Measurements from ENCODE around the gene TRAK2. TPM values are rescaled to one million over a fixed set of nuclear protein-coding genes. Genes with fewer than 3 reads are reported as not detected.
A peak's percentile ranks its signal among the peaks of the same experiment; 100 is the strongest.

TRAK2 gene
- total and polyA plus RNA-seq, 2 of the 13 experiments (the other 11 are each of a cell fraction or from before 2014, with no cell fraction given): 7.7 to 21.0 TPM

DNA sequence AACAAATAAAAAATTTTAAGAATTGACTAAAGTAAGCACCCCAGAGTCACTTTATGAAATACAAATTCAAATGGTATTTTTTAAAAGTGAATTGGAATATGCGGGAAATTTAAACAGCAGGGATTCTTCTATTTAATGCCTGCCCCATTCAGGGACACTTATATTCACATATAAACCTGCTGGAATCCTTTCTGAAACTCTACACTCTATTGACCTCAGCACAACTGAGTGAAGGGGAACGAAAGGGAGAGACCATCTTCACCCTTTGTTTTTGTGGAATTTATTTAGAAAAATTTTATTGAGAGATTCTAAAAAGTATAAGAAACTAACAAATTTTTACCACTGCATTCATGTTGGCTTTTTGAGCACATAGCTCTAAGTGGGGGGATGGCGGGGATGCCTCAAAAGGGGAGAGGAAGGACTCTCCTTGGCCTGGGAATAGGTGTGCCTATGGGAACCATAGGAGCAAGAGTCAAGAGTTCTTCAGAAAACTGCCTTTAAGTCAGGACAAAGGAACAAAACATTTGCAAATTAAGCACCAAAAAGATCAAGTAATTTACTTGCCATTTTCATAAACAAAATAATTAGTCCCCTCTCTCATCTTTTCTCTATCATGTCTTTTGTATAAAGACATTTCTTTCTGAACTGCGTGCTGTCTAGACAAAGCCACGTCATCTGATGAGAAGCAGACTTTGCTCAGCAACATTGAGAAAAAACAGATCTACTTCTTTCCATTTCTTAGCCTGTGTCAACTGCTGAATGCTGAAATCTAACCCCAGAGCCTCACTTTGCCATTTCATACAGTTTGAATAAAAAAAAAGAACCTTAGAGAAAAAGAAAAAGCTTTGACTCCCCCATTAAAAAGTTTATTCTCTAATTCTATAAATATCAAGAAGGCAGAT, 72.5 kb downstream of the TRAK2 start (continued):
- TF ChIP-seq, protein P1, sequence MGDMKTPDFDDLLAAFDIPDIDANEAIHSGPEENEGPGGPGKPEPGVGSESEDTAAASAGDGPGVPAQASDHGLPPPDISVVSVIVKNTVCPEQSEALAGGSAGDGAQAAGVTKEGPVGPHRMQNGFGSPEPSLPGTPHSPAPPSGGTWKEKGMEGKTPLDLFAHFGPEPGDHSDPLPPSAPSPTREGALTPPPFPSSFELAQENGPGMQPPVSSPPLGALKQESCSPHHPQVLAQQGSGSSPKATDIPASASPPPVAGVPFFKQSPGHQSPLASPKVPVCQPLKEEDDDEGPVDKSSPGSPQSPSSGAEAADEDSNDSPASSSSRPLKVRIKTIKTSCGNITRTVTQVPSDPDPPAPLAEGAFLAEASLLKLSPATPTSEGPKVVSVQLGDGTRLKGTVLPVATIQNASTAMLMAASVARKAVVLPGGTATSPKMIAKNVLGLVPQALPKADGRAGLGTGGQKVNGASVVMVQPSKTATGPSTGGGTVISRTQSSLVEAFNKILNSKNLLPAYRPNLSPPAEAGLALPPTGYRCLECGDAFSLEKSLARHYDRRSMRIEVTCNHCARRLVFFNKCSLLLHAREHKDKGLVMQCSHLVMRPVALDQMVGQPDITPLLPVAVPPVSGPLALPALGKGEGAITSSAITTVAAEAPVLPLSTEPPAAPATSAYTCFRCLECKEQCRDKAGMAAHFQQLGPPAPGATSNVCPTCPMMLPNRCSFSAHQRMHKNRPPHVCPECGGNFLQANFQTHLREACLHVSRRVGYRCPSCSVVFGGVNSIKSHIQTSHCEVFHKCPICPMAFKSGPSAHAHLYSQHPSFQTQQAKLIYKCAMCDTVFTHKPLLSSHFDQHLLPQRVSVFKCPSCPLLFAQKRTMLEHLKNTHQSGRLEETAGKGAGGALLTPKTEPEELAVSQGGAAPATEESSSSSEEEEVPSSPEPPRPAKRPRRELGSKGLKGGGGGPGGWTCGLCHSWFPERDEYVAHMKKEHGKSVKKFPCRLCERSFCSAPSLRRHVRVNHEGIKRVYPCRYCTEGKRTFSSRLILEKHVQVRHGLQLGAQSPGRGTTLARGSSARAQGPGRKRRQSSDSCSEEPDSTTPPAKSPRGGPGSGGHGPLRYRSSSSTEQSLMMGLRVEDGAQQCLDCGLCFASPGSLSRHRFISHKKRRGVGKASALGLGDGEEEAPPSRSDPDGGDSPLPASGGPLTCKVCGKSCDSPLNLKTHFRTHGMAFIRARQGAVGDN (CRISPR knock-in tag; IDR thresholded peaks at IDR 0.05): no peak
- TF ChIP-seq, protein P2, sequence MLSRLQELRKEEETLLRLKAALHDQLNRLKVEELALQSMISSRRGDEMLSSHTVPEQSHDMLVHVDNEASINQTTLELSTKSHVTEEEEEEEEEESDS (CRISPR knock-in tag; IDR thresholded peaks at IDR 0.05; ENCODE audit: borderline replicate concordance): no peak
- TF ChIP-seq ZFYVE20 (CRISPR knock-in tag; IDR thresholded peaks at IDR 0.05; ENCODE audit: borderline replicate concordance, low read depth): no peak

DNA sequence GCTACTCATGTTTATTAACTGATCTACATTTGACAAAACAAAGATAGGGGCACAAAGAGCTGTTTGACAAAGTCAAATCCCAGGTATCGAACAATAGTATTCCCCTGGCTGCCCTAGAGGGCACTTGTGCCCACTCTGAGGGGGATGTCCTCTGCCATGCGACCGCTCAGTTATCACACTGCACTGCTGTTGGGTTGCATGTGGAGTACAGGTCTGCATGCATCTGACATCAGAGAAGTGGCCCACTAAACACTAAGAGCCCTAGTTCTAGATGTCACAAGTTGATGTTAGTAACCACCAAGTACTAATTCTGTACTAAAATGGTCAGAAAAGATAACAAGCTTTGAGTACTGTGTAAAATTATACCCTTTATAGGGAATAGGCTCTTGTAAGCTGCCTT, 74.0 kb downstream of the TRAK2 start:
- no TSS peak for BruUV-seq (replicated peaks)
- ChIA-PET POLR2A (no interaction called here), CTCF (ENCODE audit: low intra/inter-chr PET ratio, low total read pairs) (no interaction called here)
- intact Hi-C loops (cut with micrococcal nuclease; ENCODE audit: unreplicated experiment) (no loop called here), in situ Hi-C loops (cut with HindIII; ENCODE audit: extremely low pct_ligation_motif_present, low pct_unique_long_range_greater_than_20kb) (no loop called here)
- 98% methylated on average over 3 of the region's 3 CpGs for WGBS (ENCODE audit: low lambda C conversion rate)
- no peak overlapping the region for H3K27ac ChIP-seq (ENCODE audit: extremely low read length, insufficient read depth, low read length)
- no peak overlapping the region for H3K4me3 ChIP-seq (replicated peaks in 1 of 3; ENCODE audit: insufficient read depth in 1 of 3, low read depth in 2 of 3, low read length in 3 of 3)
- DNase-seq (ENCODE audit: low spot score): no peak
- no peaks in the 10 kb centered on the region for H3K9me3 ChIP-seq (ENCODE audit: low read length)
- no peak for FAIRE-seq
- peak; percentile 45; the same call in 2 of the 3 replicates for ATAC-seq
- no peak overlapping the region for H3K9ac ChIP-seq (ENCODE audit: insufficient read depth, low read depth, low read length)
- H3K79me2 ChIP-seq (ENCODE audit: insufficient read depth, low read length): no peaks in the 10 kb centered on the region
- H4K20me1 ChIP-seq (ENCODE audit: insufficient read depth, low read length): no peaks in the 10 kb centered on the region
- no peak overlapping the region for H2AFZ ChIP-seq (ENCODE audit: low read length)
- H3K27me3 ChIP-seq (ENCODE audit: control insufficient read depth in 1 of 2, insufficient read depth in 2 of 2, low read length in 2 of 2): no peaks in the 10 kb centered on the region
- H3K36me3 ChIP-seq (replicated peaks in 1 of 2; ENCODE audit: control insufficient read depth in 1 of 2, insufficient read depth in 2 of 2, low read length in 2 of 2): peaks cover 5 to 16% of the 10 kb centered on the region in 2 experiments; a peak in 4 of 5 replicates
- no peaks in the 10 kb centered on the region for H3K4me1 ChIP-seq (ENCODE audit: insufficient read depth, low read length)
- no peak for TF ChIP-seq EHMT2 (IDR thresholded peaks at IDR 0.05; ENCODE audit: borderline replicate concordance, low read depth, low read length)
- no peak for TF ChIP-seq TARDBP (CRISPR knock-in tag; IDR thresholded peaks at IDR 0.05)
- TF ChIP-seq POLR2AphosphoS2 (IDR thresholded peaks at IDR 0.05; ENCODE audit: low read depth, low read length): no peak
- TF ChIP-seq, protein P3, sequence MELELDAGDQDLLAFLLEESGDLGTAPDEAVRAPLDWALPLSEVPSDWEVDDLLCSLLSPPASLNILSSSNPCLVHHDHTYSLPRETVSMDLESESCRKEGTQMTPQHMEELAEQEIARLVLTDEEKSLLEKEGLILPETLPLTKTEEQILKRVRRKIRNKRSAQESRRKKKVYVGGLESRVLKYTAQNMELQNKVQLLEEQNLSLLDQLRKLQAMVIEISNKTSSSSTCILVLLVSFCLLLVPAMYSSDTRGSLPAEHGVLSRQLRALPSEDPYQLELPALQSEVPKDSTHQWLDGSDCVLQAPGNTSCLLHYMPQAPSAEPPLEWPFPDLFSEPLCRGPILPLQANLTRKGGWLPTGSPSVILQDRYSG (CRISPR knock-in tag; IDR thresholded peaks at IDR 0.05): no peak
- TF ChIP-seq, protein P4, sequence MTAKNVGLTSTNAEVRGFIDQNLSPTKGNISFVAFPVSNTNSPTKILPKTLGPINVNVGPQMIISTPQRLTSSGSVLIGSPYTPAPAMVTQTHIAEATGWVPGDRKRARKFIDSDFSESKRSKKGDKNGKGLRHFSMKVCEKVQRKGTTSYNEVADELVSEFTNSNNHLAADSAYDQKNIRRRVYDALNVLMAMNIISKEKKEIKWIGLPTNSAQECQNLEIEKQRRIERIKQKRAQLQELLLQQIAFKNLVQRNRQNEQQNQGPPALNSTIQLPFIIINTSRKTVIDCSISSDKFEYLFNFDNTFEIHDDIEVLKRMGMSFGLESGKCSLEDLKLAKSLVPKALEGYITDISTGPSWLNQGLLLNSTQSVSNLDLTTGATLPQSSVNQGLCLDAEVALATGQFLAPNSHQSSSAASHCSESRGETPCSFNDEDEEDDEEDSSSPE (CRISPR knock-in tag; IDR thresholded peaks at IDR 0.05): no peak
- no peak for TF ChIP-seq SALL2 (CRISPR knock-in tag; IDR thresholded peaks at IDR 0.05)
- TF ChIP-seq, protein P5, sequence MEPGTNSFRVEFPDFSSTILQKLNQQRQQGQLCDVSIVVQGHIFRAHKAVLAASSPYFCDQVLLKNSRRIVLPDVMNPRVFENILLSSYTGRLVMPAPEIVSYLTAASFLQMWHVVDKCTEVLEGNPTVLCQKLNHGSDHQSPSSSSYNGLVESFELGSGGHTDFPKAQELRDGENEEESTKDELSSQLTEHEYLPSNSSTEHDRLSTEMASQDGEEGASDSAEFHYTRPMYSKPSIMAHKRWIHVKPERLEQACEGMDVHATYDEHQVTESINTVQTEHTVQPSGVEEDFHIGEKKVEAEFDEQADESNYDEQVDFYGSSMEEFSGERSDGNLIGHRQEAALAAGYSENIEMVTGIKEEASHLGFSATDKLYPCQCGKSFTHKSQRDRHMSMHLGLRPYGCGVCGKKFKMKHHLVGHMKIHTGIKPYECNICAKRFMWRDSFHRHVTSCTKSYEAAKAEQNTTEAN (CRISPR knock-in tag; conservative IDR thresholded peaks at IDR 0.05): no peak
- no peak for TF ChIP-seq KLF6 (CRISPR knock-in tag; IDR thresholded peaks at IDR 0.05)
- no peak for TF ChIP-seq NFE2 (CRISPR knock-in tag; IDR thresholded peaks at IDR 0.05)
- no peak for TF ChIP-seq ERF (CRISPR knock-in tag; IDR thresholded peaks at IDR 0.05)
- no peak for TF ChIP-seq DNMT3B (CRISPR knock-in tag; conservative IDR thresholded peaks at IDR 0.05)
- no peak for TF ChIP-seq XBP1 (CRISPR knock-in tag; IDR thresholded peaks at IDR 0.05)
- no peak overlapping the region for H3K4me2 ChIP-seq (ENCODE audit: low read depth, low read length)

All from HepG2 (cell line).